Right lobe of liver (tissue), 6 donors: ENCODE data around the gene UBN1. TPM values are rescaled to one million over a fixed set of nuclear protein-coding genes. Genes with fewer than 3 reads are reported as not detected.
A peak's percentile ranks its signal among the peaks of the same experiment; 100 is the strongest.

Experiments used
- ATAC-seq, 4 donors: fragments of 200-7000 bp; cut with Tn5 transposase; one replicate each; pipeline ENCODE4 v1.9.1; 2020; ENCODE audit warnings: mild to moderate bottlenecking in 4 of 4, moderate library complexity in 4 of 4
- DNase-seq, 3 donors: peaks; one replicate each; pipeline ENCODE4 v3.0.0-alpha.2; 2020
- H3K27ac ChIP-seq, 3 donors: fragments of 200-600 bp; one replicate each; pipeline ENCODE4 v1.8.0; 2022
- H3K27me3 ChIP-seq, 2 donors: fragments of 200-600 bp; one replicate each; pipeline ENCODE4 v1.8.0; 2022
- H3K36me3 ChIP-seq, 4 donors: fragments of 200-600 bp; sonication (generic) in 1 of 4; one replicate each; pipeline versions ENCODE4 v1.5.1 to v1.8.0; 2017 to 2022; ENCODE audit warnings: control low read depth in 1 of 4
- H3K4me1 ChIP-seq, 4 donors: fragments of 200-600 bp; sonication (generic) in 1 of 4; one replicate each; pipeline versions ENCODE4 v1.5.1 to v1.8.0; 2017 to 2022; ENCODE audit warnings: control low read depth in 1 of 4
- H3K4me3 ChIP-seq, 3 donors: fragments of 200-600 bp; one replicate each; pipeline ENCODE4 v1.8.0; 2022
- H3K9me3 ChIP-seq, 4 donors: fragments of 200-600 bp; sonication (generic) in 1 of 4; one replicate each; pipeline versions ENCODE4 v1.5.1 to v1.8.0; 2017 to 2022; ENCODE audit warnings: control low read depth in 1 of 4
- POLR2A ChIP-seq: fragments of 450-650 bp; IDR thresholded peaks from one replicate; pipeline ENCODE4 v1.6.1; 2017; ENCODE audit warnings: antibody characterized with exemption, mild to moderate bottlenecking
- WGBS: methylation state at CpG from one replicate; pipeline ENCODE4 v1.1.6; 2018; ENCODE audit warnings: low coverage, low lambda C conversion rate; ENCODE audit not compliant: insufficient coverage; ENCODE audit errors: missing lambda C conversion rate; 5-methylcytosine and 5-hydroxymethylcytosine counted together
- intact Hi-C, 2 donors: fragments of 100-400 bp; cut with DNase I; formaldehyde crosslinking; loops; one replicate each; pipeline versions ENCODE4 v1.11.2 to v1.14.1; 2022
- total RNA-seq, 6 experiments: library from RNA; depleted of rRNA in 2 of 6; stranded (reverse); fragments of >200 nt in 2 of 6; fragmentation: NEBNext Ultra II Directional in 3 of 6; extraction: Animal tissue kit (Norgen Biotek cat#: 25700) in 3 of 6; gene quantifications; one replicate each; pipeline versions ENCODE4 v1.1.0 to v1.2.4, GENCODE V29; 2016 to 2023
- TF ChIP-seq, protein P1 (sequence below), 4 donors: fragments of 200-600 bp in 3 of 4; fragments of 450-650 bp in 1 of 4; IDR thresholded peaks; one replicate each; pipeline versions ENCODE4 v1.5.1 to v1.8.0; 2016 to 2022; ENCODE audit warnings: antibody characterized with exemption in 4 of 4, mild to moderate bottlenecking in 2 of 4
- donor health status: DM: no; HTN: yes; CAD: no.
- donor health status: DM: no; HTN: no; CAD: no.
- donor health status: DM: no; HTN: no; CAD: no.
- donor health status: DM: no; HTN: yes; CAD: no.
- donor health status: DM: no; HTN: yes; CAD: no.

Gene UBN1
- total RNA-seq, 6 experiments from 2014 or later = 12.0 to 18.6 (median 16.2) TPM

DNA sequence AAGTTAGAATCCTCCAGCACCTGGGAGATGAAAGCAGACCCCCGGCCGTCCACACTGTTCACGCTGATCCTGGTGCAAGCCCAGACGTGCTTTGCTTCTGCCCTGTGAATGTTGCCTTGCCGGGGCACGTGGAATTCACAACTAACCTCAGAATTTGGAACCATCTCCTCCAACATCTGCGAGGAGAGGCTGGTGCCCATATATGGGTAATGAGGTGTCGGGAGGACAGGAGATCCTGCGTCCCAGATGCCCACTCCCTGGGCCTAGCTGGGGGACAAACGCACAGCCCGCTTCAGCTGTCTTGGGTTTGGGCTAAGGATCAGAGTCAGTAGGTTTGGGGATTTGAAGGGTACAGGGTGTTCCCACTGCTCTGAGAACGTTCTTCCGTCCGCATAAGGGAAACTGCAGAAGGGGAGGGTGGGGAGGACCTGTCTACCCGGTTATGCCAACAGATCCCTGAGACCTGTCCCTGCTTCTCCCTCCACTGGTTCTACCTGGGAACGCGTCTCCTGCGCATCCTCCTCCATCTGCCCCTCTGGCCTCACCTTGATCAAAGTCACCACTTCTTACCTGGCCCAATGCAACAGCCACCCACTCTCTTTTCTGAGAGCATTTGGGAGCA is 75.6 kb downstream of the UBN1 start:
- H3K27me3 ChIP-seq = no peaks in the 10 kb centered on the region
- H3K4me1 ChIP-seq = peaks cover 0 to 18% (median 9%) of the 10 kb centered on the region in 4 donors
- TF ChIP-seq, protein P1, sequence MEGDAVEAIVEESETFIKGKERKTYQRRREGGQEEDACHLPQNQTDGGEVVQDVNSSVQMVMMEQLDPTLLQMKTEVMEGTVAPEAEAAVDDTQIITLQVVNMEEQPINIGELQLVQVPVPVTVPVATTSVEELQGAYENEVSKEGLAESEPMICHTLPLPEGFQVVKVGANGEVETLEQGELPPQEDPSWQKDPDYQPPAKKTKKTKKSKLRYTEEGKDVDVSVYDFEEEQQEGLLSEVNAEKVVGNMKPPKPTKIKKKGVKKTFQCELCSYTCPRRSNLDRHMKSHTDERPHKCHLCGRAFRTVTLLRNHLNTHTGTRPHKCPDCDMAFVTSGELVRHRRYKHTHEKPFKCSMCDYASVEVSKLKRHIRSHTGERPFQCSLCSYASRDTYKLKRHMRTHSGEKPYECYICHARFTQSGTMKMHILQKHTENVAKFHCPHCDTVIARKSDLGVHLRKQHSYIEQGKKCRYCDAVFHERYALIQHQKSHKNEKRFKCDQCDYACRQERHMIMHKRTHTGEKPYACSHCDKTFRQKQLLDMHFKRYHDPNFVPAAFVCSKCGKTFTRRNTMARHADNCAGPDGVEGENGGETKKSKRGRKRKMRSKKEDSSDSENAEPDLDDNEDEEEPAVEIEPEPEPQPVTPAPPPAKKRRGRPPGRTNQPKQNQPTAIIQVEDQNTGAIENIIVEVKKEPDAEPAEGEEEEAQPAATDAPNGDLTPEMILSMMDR (IDR thresholded peaks at IDR 0.05) = no peak
- TF ChIP-seq POLR2A = no peak
- WGBS = 74% methylated on average over 9 of the region's 18 CpGs
- intact Hi-C loops = no loop called here
- H3K36me3 ChIP-seq = no peaks in the 10 kb centered on the region
- DNase-seq (no peak), ATAC-seq (no peak)
- H3K9me3 ChIP-seq = no peaks in the 10 kb centered on the region
- H3K4me3 ChIP-seq = no peak overlapping the region
- no peak overlapping the region for H3K27ac ChIP-seq

DNA sequence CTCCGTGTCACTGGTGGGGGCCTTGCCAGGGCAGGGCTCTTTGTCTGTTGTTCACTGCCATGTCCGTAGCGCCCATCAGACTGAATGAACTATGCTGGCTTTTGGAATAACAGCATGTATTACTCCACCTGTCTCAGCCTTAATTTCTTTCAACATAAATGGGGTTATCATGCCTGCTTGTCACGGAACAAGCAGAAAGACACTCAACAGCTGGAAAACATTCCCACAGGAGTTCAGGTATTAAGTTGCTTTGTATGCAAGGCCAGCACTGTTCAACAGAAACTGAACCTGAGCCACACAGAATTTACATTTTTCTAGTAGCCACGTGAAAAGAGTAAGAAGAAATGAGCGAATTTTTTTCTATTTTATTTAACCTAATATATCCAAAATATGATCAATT is 76.6 kb downstream of the UBN1 start:
- DNase-seq (no peak), ATAC-seq (no peak)
- TF ChIP-seq, protein P1 (IDR thresholded peaks at IDR 0.05) = no peak
- no peak for TF ChIP-seq POLR2A
- H3K4me1 ChIP-seq = peaks cover 0 to 18% (median 9%) of the 10 kb centered on the region in 4 donors
- no peaks in the 10 kb centered on the region for H3K9me3 ChIP-seq
- H3K36me3 ChIP-seq = no peaks in the 10 kb centered on the region
- 73% methylated on average over 6 of the region's 6 CpGs for WGBS
- no peaks in the 10 kb centered on the region for H3K27me3 ChIP-seq
- H3K27ac ChIP-seq = no peak overlapping the region
- intact Hi-C loops = no loop called here
- no peak overlapping the region for H3K4me3 ChIP-seq

DNA sequence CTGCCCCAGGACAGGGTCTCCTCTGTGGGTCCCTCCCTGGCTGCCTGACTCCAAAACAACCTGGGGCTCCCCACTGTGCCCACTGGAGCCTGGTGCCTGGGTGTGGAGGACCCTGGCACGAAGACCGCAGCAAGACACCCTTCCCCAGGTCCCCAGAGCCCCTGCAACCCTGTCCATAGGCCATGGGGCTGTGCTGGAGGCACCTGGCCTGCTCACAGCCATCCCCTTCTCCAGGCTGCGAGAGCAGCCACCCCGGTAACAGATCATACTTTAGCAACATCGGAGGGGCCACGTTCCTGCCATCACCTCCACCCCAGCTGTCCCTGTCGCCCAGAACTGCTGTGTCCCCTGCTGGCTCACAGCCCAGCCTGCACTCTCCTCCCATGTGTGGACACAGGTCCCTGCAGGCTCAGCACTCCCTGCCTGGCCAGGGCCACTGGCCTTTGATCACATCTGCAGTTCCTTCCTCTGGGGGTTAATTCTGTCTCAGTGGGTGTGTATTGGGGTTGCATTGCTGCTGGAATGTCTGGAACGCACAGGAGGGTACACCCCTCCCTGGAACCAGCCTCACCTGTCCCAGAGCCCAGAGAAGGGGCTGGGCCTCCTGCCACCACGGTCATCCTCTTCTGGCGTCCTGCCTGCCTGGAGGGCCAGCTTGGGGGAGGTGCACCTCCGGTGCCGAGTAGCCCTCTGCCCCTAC is 77.5 kb downstream of the UBN1 start:
- no peaks in the 10 kb centered on the region for H3K9me3 ChIP-seq
- H3K27ac ChIP-seq = peak overlapping the region in 1 of 3 donors; percentile 29
- TF ChIP-seq, protein P1 (IDR thresholded peaks at IDR 0.05) = peak in 1 of 4 donors; percentile 8
- no peak for TF ChIP-seq POLR2A
- DNase-seq = peak; percentile 63 to 91 (median 91)
- WGBS = 16% methylated on average over 5 of the region's 12 CpGs
- intact Hi-C loops = no loop called here
- H3K36me3 ChIP-seq = no peaks in the 10 kb centered on the region
- no peaks in the 10 kb centered on the region for H3K27me3 ChIP-seq
- H3K4me3 ChIP-seq = no peak overlapping the region
- peaks cover 0 to 18% (median 9%) of the 10 kb centered on the region in 4 donors for H3K4me1 ChIP-seq
- ATAC-seq = peak; percentile 88 to 94 (median 91)

DNA sequence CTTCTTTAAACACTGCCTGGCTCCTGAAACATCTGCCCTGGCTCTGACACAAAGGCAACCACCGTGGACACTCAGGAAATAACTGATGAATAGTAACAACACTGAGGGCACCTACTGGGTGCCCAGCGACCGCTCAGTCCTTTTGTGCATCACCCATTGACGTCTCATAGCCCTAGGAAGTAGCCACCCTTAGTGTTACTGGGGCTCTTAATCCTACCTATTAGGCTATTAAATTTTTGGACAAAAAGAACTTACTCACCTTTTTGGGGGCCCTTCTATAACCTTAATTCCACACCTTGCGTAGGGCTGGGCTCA is 78.0 kb downstream of the UBN1 start:
- DNase-seq (no peak), ATAC-seq (no peak)
- Histone ChIP-seq H3K36me3 (no peaks in the 10 kb centered on the region), H3K4me3 (no peak overlapping the region), H3K27ac (no peak overlapping the region), H3K4me1 (peaks cover 0 to 18% (median 9%) of the 10 kb centered on the region in 4 donors), H3K9me3 (no peaks in the 10 kb centered on the region), H3K27me3 (no peaks in the 10 kb centered on the region)
- intact Hi-C loops = no loop called here
- no peak for TF ChIP-seq POLR2A
- TF ChIP-seq, protein P1 (IDR thresholded peaks at IDR 0.05) = no peak
- 26% methylated on average over 3 of the region's 5 CpGs for WGBS
